Smooth muscle cell (in vitro differentiated cells): ENCODE data around the gene WWOX. TPM values are rescaled to one million over a fixed set of nuclear protein-coding genes. Genes with fewer than 3 reads are reported as not detected.

Experiments used
- DNase-seq: peaks from one replicate; lab custom pipeline; 2025; ENCODE audit not compliant: unreplicated experiment; lab: John Stamatoyannopoulos, UW
- H2AFZ ChIP-seq: fragments of 200-600 bp; sonication (generic); 2 replicates; pipeline ENCODE4 v1.6.0; 2016; ENCODE audit warnings: antibody characterized with exemption, low read depth, mild to moderate bottlenecking
- H3F3A ChIP-seq: fragments of 200-600 bp; sonication (generic); 2 replicates; pipeline ENCODE4 v1.6.0; 2017; ENCODE audit warnings: antibody characterized with exemption, low read depth
- H3K27ac ChIP-seq: fragments of 200-600 bp; sonication (generic); 2 replicates; pipeline ENCODE4 v1.5.1; 2016; ENCODE audit warnings: low read depth, mild to moderate bottlenecking
- H3K27me3 ChIP-seq: fragments of 200-600 bp; sonication (generic); 2 replicates; pipeline ENCODE4 v1.6.1; 2016; ENCODE audit warnings: low read depth, mild to moderate bottlenecking
- H3K36me3 ChIP-seq: fragments of 200-600 bp; sonication (generic); 2 replicates; pipeline ENCODE4 v1.5.1; 2016; ENCODE audit warnings: low read depth
- H3K4me1 ChIP-seq: fragments of 200-600 bp; sonication (generic); 2 replicates; pipeline ENCODE4 v1.5.1; 2016; ENCODE audit warnings: low read depth
- H3K4me2 ChIP-seq: fragments of 200-600 bp; sonication (generic); 2 replicates; pipeline ENCODE4 v1.6.0; 2016; ENCODE audit warnings: mild to moderate bottlenecking
- H3K4me3 ChIP-seq: fragments of 200-600 bp; sonication (generic); 2 replicates; pipeline ENCODE4 v1.5.1; 2016; ENCODE audit warnings: mild to moderate bottlenecking
- H3K79me2 ChIP-seq: fragments of 200-600 bp; sonication (generic); 2 replicates; pipeline ENCODE4 v1.6.0; 2016; ENCODE audit warnings: low read depth, mild to moderate bottlenecking
- H3K9ac ChIP-seq: fragments of 200-600 bp; sonication (generic); 2 replicates; pipeline ENCODE4 v1.6.0; 2016; ENCODE audit warnings: low read depth
- H3K9me3 ChIP-seq: fragments of 200-600 bp; sonication (generic); replicated peaks from 2 replicates; pipeline ENCODE4 v1.5.1; 2016; ENCODE audit warnings: low read depth
- H4K20me1 ChIP-seq: fragments of 200-600 bp; sonication (generic); 2 replicates; pipeline ENCODE4 v1.6.0; 2016; ENCODE audit warnings: low read depth
- WGBS: methylation state at CpG from one replicate; pipeline ENCODE4 v1.1.7; 2016; ENCODE audit warnings: low lambda C conversion rate; 5-methylcytosine and 5-hydroxymethylcytosine counted together
- polyA plus RNA-seq: library from polyadenylated mRNA; unstranded; fragments of >200 nt; fragmentation: Nextera tagmentation; extraction: Ambion mirVana; gene quantifications from 2 replicates; pipeline ENCODE4 v1.2.1, GENCODE V29; 2016
- total RNA-seq: library from RNA; depleted of rRNA; stranded (reverse); fragments of >200 nt; gene quantifications from 2 replicates; pipeline ENCODE4 v1.2.3, GENCODE V29; 2014
- TF ChIP-seq, protein P1 (sequence below): fragments of 200-600 bp; sonication (generic); IDR thresholded peaks from 2 replicates; pipeline ENCODE4 v1.5.1; 2017; ENCODE audit warnings: borderline replicate concordance, mild to moderate bottlenecking, antibody characterized with exemption; ENCODE audit not compliant: insufficient read depth, poor library complexity, severe bottlenecking

Gene WWOX
- total and polyA plus RNA-seq, 2 experiments from 2014 or later, result 7.5 to 14.0 TPM

DNA sequence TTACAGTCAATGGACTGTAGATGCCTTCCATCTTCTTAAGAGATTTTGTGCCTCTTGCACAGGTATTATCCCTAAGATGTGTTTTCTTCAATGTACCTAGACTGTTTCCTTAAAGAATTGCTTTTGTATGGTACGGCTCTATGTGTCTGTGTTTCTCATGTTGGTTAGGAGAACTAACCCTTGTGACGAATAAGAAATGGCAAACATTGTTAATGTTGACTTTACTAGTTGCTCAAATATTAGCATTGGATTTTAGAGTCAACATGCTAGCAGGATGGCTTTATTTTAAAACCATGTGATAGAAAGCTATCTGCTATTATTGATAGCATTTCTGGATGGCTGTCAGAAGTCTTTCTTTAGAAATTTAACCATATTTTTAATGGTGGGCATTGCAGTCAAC lies 34.5 kb downstream of the WWOX start:
- Histone ChIP-seq H3K79me2 (no peaks in the 10 kb centered on the region), H3K4me2 (no peak overlapping the region), H3K9ac (no peak overlapping the region), H3K4me3 (no peak overlapping the region), H2AFZ (no peak overlapping the region), H3K36me3 (no peaks in the 10 kb centered on the region), H3K4me1 (no peaks in the 10 kb centered on the region), H3K27me3 (no peaks in the 10 kb centered on the region), H3F3A (no peaks in the 10 kb centered on the region), H4K20me1 (no peaks in the 10 kb centered on the region), H3K9me3 (no peaks in the 10 kb centered on the region), H3K27ac (no peak overlapping the region)
- WGBS, result 91% methylated on average over 2 of the region's 2 CpGs
- DNase-seq, result no peak
- TF ChIP-seq, protein P1, sequence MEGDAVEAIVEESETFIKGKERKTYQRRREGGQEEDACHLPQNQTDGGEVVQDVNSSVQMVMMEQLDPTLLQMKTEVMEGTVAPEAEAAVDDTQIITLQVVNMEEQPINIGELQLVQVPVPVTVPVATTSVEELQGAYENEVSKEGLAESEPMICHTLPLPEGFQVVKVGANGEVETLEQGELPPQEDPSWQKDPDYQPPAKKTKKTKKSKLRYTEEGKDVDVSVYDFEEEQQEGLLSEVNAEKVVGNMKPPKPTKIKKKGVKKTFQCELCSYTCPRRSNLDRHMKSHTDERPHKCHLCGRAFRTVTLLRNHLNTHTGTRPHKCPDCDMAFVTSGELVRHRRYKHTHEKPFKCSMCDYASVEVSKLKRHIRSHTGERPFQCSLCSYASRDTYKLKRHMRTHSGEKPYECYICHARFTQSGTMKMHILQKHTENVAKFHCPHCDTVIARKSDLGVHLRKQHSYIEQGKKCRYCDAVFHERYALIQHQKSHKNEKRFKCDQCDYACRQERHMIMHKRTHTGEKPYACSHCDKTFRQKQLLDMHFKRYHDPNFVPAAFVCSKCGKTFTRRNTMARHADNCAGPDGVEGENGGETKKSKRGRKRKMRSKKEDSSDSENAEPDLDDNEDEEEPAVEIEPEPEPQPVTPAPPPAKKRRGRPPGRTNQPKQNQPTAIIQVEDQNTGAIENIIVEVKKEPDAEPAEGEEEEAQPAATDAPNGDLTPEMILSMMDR, result no peak

DNA sequence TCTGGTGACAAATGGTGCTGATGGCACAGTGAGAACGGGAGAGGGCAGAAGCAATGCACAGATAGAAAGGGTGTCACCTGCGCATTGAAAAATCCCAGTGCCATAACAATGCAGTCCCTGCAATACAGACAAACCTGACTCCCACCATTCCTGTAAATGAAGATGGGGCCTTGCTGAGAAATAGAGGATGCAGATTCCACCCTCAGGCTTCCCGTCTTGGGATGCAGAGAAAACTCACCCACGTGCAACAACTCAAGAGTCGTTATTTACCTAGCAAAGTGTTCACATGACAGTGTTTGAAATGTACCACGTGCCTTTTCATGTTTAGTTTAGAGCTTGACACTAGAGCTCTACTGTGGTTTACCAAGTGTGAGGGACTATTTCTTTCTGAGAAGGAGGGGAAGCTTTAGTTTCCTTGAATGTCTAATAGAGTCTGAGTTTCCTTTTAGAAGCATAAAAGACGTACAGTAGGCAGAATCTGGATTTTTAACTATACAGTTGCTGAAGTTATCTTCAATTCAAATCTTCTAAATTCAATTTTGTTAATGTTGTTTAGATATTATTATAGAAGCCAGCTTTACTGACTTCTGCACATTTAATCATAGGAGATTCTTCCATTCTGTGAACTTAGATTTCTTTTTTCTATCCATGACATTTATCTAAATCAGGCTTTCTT lies 35.6 kb downstream of the WWOX start:
- Histone ChIP-seq H3K27ac (no peak overlapping the region), H3F3A (no peaks in the 10 kb centered on the region)
- 81% methylated on average over 7 of the region's 7 CpGs for WGBS

DNA sequence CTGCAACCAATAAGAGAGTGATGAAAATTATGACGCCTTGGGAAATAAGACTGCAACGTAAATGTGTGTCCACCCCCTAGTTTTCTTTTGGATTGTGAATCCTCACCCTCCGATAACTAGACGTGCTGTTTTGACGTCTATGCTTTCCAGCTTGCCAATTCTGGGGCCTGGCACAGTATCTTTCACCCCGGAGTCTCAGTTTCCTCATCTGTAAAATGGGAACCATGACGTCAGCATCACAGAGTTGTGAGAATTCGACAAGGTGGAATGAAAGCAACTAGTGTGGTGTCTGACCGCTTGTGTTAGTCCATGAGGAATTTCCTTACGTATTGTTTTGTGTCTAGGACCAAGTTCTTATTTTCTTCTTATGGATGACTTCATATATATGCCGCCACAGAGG lies 37.7 kb downstream of the WWOX start:
- H3K36me3 ChIP-seq, result no peaks in the 10 kb centered on the region
- H3K4me1 ChIP-seq, result no peaks in the 10 kb centered on the region
- H3F3A ChIP-seq, result no peaks in the 10 kb centered on the region
- H3K4me2 ChIP-seq, result no peak overlapping the region
- H3K79me2 ChIP-seq, result no peaks in the 10 kb centered on the region
- no peak overlapping the region for H2AFZ ChIP-seq
- H3K27ac ChIP-seq, result no peak overlapping the region
- H3K9ac ChIP-seq, result no peak overlapping the region
- H3K27me3 ChIP-seq, result no peaks in the 10 kb centered on the region
- DNase-seq, result no peak
- 93% methylated on average over 11 of the region's 11 CpGs for WGBS
- no peaks in the 10 kb centered on the region for H3K9me3 ChIP-seq
- TF ChIP-seq, protein P1, result no peak
- no peaks in the 10 kb centered on the region for H4K20me1 ChIP-seq
- no peak overlapping the region for H3K4me3 ChIP-seq

More for the DNA sequence above, 35.6 kb downstream of the WWOX start:
- no peaks in the 10 kb centered on the region for H3K79me2 ChIP-seq
- no peak overlapping the region for H3K9ac ChIP-seq
- no peak overlapping the region for H3K4me2 ChIP-seq
- H3K27me3 ChIP-seq, result no peaks in the 10 kb centered on the region
- H3K4me1 ChIP-seq, result no peaks in the 10 kb centered on the region
- no peaks in the 10 kb centered on the region for H3K9me3 ChIP-seq
- H3K36me3 ChIP-seq, result no peaks in the 10 kb centered on the region
- H4K20me1 ChIP-seq, result no peaks in the 10 kb centered on the region
- no peak overlapping the region for H2AFZ ChIP-seq
- TF ChIP-seq, protein P1, result no peak
- no peak for DNase-seq
- no peak overlapping the region for H3K4me3 ChIP-seq
